C4-2B (cell line): ENCODE data around the gene GGA3.

Source experiments
- ZFX ChIP-seq: fragments of 450-650 bp; IDR thresholded peaks from 2 replicates; pipeline ENCODE4 v1.6.1; 2017
- TF ChIP-seq, protein P1 (sequence below): fragments of 450-650 bp; conservative IDR thresholded peaks from 2 replicates; pipeline ENCODE4 v1.5.1; 2017; ENCODE audit warnings: mild to moderate bottlenecking

DNA sequence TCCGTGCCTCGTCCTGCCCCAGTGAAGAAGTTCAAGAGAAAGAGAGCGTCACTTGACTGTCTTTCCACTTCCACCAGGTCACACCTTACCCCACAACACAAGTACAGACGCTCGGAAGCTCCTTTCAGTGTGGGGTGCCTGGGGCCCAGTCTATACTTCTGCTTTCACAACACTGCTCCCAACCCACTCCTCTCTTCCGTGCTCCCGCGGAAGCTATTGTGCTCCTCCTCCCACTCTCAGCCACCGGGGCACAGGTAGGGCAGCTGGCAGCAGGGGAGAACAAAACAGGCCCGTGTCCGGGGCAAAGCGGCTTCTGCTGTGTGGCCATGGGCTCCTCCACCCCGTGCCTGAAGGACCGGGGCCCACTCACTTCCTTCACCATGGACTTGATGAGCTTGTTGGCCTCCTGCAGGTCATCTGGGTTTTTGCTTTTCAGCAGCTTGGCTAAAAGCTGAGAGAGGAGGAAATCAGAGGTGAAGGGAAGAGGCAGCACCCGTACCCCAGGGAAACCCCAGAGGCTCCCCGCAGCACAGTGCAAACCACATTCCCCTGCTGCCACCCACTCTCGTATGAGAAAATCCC lies 18.9 kb downstream of the GGA3 start:
- TF ChIP-seq, protein P1, sequence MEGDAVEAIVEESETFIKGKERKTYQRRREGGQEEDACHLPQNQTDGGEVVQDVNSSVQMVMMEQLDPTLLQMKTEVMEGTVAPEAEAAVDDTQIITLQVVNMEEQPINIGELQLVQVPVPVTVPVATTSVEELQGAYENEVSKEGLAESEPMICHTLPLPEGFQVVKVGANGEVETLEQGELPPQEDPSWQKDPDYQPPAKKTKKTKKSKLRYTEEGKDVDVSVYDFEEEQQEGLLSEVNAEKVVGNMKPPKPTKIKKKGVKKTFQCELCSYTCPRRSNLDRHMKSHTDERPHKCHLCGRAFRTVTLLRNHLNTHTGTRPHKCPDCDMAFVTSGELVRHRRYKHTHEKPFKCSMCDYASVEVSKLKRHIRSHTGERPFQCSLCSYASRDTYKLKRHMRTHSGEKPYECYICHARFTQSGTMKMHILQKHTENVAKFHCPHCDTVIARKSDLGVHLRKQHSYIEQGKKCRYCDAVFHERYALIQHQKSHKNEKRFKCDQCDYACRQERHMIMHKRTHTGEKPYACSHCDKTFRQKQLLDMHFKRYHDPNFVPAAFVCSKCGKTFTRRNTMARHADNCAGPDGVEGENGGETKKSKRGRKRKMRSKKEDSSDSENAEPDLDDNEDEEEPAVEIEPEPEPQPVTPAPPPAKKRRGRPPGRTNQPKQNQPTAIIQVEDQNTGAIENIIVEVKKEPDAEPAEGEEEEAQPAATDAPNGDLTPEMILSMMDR, result no peak
- TF ChIP-seq ZFX, result no peak
